Islet of Langerhans (tissue), 1 donor: Measurements from ENCODE around the gene MOB1B.
A peak's percentile ranks its signal among the peaks of the same experiment; 100 is the strongest.
"Not testable (repeated sequence)": the region's sequence is repeated elsewhere in the genome, so short reads cannot be mapped to it uniquely, and the experiment has no call there.

Experiments
- FAIRE-seq: peaks from one replicate; lab custom pipeline; 2011; peaks lifted over from hg19 to GRCh38; lab: Jason Lieb, UNC

MOB1B gene

DNA sequence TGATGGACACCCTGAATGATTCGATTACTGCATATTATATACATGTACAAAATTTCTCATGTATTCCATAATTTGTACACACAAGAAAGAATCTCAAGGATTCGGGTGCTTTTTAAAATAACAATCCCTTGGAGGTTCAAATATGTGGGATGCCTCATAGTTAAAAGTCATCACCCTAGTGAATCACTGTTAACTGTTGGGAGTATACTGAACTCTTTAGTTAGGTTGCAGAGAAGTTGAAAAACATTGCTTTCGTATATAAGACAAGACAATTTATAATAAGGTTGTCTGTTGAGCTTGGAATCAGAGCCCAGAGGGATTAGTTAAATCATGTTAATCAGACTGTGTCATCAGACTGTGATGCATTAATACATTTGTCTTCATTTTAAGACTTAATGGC is 106.9 kb downstream of the MOB1B start:
- no peak for FAIRE-seq

DNA sequence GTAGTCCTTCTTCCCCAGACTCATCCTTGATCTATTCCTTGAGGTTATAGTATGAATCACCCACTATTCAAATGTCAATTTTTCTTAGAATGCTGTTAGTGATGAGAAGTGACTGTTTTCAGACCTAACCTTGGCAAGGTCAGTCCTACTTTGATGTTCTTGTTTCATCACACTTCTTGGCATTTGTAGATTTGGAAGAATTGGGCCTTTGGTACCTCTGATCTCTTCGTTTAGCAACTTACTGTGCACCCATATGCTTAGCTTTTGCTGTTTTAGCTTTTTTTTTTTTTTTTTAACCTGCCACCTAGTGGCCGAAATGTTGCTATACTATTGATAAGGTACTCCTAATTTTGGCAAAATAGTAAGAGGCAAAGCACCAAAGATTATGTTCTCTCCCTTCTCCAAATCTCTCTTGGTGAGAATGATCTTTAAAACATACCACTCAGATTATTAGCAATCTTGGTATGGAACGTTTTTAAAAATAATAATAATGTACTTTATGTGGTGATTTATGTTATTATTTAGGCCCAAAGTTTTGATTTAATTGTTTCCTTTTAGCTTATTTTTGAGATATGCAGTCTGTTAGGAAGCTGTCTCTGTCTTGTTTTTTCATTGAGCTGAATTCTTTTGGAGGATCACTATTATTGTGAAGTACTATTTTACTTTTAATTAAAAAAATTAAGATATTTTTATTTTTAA is 107.9 kb downstream of the MOB1B start:
- peak; percentile 64 for FAIRE-seq

DNA sequence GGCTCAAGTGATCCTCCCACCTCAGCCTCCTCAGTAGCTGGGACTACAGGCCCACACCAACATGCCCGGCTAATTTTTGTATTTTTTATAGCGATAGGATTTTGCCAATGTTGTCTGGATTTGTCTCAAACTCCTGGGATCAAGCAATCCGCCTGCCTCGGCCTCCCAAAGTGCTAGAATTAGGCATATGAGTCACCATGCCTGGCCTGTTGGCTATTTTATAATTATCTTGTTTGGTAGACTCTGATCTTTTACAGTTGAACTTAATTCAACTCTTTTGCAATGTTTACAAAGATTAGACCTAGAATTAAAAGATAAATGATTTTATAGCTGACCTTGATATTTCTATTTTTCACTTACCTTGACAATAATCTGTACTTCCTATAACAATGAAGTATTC is 109.3 kb downstream of the MOB1B start:
- no peak for FAIRE-seq

DNA sequence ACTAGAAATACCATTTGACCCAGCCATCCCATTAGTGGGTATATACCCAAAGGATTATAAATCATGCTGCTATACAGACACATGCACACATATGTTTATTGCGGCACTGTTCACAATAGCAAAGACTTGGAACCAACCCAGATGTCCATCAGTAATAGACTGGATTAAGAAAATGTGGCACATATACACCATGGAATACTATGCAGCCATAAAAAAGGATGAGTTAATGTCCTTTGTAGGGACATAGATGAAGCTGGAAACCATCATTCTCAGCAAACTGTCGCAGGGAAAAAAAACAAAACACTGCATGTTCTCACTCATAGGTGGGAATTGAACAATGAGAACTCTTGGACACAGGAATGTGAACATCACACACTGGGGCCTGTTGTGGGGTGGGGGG is 115.2 kb downstream of the MOB1B start:
- not testable (repeated sequence) for FAIRE-seq

GRCh38 chr4:71020611-71021010 is 118.4 kb downstream of the MOB1B start:
- FAIRE-seq: no peak

DNA sequence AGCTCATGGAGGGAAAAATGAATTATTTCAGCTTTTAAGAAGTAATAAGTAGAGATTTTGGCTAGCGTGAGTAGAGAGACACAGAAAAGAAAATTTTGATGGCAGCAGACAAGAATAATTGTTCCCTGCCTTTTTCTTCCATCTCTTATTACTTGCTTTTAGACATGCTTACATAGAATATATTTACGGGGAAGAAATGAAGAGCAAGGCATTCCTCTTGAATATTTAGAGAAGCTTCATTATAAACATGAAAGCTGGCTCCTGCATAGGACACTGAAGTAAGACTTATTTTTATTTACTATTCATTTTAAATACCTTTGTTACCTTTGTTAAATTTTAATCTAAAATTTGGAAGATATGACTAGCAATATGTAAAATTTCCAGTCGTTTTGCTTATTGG is 123.5 kb downstream of the MOB1B start:
- FAIRE-seq: no peak

- FAIRE-seq: peak; percentile 99
Measured at GRCh38 chr4:71026086-71026485, 123.9 kb downstream of the MOB1B start.

DNA sequence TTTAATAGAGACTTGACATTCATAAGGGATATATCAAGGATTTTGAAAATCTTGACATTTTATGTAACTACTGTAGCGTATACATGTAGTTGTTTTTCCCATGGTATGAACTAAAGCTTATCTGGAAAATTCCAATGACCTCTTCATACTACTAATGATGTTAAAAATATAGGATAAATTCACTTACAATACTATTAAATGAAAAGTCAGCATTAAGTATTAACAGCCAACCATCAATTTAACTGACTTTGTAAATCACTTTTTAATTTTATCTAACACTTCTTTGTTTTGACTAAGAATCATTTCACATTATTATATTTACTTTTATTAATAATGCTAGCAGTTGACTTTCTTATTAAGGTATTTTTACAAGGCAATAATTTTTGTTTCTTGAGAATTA is 125.4 kb downstream of the MOB1B start:
- peak; percentile 89 for FAIRE-seq

DNA sequence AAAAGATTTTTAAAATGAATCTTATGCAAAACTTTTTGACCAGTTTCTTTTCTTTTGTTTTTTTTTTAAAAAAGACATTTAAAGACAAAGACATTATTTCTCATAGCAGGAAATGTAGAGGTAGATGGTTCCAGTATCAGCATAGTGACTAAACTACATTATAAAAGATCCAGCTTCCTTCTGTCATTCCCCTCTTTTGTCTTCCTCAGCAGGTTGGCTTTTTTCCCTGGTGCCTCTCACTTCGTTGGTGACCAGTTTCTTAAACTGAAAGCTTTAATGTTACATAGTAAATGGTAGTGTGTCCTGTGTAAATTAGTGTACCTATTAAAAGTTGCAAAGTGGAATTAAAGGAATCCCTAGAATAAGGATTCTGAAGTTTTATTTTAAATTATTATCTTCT is 127.3 kb downstream of the MOB1B start:
- no peak for FAIRE-seq

DNA sequence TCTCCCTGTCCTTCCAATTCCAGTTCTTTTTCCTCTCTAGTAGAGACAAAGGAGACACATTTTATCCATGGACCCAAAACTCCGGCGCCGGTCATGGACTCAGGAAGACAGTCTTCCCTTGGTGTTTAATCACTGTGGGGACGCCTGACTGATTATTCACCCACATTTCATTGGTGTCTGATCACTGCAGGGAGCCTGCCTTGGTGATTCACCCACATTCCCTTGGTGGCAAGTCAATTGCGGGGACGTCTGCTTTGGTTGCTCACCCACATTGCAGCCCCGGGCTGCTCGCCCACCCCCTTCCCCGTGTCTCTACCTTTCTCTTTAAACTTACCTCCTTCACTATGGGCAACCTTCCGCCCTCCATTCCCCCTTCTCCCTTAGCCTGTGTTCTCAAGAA is 129.9 kb downstream of the MOB1B start:
- not testable (repeated sequence) for FAIRE-seq
